ENCODE measurements around the gene FAM161A. TPM values are rescaled to one million over a fixed set of nuclear protein-coding genes. Genes with fewer than 3 reads are reported as not detected.
"Not testable (repeated sequence)": the region's sequence is repeated elsewhere in the genome, so short reads cannot be mapped to it uniquely, and the experiment has no call there.

FAM161A gene
- total RNA-seq, 1 donor from 2014 or later, result 2.0 TPM

DNA sequence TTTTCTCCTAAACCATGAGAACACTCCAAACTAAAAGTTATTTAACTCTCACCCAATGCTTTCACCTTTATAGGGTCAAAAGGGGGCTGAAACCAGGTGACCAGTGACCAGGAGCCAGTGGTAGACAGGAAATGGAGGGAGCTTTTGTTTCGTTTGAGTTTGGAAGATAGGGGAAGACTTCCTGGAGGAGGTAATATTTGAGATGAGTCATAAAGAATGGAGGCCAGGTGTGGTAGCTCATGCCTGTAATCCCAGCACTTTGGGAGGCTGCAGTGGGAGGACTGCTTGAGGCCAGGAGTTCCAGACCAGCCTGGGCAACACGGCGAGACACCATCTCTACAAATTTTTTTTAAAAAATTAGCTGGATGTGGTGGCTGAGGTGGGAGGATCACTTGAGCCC, 8.5 kb downstream of the FAM161A start:
- no peak for DNase-seq (ENCODE audit: low read depth, low spot score)

DNA sequence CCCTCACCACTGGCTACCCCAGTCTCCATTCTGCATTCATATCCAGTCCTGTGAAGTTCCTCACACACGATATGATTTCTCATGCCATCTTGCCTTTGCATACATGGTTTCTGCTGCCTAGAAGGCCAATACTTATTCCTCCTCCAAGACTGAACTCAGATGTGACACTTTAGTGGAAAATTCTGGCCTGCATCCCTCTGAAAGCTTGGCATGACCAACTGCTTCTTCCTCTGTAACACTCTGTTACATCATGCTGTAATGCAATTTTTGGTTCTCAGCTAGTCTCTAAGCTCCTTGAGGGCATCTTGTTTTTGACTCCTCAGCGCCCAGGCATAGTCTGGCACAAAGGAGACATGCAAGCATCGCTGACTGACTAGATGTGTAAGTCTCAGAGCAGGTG, 12.6 kb downstream of the FAM161A start:
- no peak for DNase-seq (ENCODE audit: low read depth, low spot score)

DNA sequence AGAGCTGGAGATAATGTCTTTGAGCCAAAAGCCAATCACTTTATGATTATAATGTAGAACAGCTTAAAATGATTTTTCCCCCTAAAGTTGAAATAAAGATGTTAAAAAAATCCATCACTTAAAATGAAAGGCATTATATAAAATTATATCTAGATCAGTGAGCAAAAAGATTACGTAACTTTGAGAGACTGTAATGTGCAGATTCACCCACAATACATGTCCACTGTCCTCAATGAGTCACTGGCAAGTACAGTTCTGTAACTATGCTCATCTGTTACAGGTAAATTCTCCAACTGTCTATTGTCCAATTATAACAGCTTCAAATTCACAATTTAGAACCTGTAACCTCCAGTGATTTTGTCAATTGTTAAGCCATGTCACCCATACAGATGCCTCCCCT, 19.0 kb downstream of the FAM161A start:
- DNase-seq (ENCODE audit: low read depth, low spot score), result no peak

DNA sequence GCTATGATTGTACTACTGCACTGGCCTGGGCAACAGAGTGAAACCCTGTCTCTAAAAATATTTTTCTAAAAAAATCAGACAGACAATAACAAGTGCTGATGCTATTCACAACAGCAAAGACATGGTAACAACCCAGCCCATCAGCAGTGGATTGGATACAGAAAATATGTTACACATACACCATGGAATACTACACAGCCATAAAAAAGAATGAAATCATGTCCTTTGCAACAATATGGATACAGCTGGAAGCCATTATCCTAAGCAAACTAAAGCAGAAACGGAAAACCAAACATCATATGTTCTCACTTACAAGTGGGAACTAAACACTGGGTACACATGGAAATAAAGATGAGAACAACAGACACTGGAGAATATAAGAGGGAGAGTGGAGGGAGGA, 19.9 kb downstream of the FAM161A start:
- DNase-seq (ENCODE audit: low read depth, low spot score), result no peak

DNA sequence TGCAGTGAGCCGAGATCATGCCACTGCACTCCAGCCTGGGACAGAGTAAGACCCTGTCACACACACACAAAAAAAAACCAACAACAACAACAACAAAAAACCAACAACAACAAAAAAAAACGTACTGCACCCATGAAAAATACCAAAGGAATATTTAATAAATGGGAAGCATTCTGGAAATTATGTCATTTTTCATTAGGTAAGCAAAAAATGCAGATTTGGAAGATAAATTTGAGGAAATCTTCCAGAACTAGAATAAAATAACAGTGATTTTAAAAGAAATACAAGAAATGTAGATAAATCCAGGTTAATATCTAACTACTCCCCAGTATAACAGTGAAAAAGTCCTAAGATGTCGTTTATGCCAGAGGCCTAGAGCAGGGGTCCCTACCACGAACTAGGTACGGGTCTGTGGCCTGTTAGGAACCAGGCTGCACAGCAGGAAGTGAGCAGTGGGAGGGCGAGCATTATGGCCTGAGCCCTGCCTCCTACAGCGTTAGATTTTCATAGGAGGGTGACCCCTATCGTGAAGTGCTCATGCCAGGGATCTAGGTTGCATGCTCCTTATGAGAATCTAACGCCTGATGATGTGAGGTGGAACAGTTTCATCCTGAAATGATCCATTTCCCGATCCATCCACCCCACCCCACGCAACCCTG, 21.5 kb downstream of the FAM161A start:
- DNase-seq (ENCODE audit: low read depth, low spot score), result no peak

DNA sequence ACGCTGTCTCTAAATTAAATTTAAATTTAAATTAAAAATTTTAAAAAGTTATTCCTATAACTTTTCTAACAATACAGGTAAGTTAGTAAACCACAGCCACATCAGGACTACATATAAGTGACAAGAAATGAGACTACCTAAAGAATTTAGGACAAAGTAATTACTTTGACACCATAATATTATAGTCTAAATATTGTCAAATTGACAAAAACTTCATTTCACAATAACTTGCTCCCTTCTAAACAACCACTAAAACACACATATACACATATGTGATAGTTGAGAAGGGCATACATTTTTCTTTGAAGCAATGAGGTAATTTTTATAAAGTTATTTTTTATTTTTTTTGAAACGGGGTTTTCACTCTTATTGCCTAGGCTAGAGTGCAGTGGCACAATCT, 31.6 kb downstream of the FAM161A start:
- no peak for DNase-seq (ENCODE audit: low read depth, low spot score)

DNA sequence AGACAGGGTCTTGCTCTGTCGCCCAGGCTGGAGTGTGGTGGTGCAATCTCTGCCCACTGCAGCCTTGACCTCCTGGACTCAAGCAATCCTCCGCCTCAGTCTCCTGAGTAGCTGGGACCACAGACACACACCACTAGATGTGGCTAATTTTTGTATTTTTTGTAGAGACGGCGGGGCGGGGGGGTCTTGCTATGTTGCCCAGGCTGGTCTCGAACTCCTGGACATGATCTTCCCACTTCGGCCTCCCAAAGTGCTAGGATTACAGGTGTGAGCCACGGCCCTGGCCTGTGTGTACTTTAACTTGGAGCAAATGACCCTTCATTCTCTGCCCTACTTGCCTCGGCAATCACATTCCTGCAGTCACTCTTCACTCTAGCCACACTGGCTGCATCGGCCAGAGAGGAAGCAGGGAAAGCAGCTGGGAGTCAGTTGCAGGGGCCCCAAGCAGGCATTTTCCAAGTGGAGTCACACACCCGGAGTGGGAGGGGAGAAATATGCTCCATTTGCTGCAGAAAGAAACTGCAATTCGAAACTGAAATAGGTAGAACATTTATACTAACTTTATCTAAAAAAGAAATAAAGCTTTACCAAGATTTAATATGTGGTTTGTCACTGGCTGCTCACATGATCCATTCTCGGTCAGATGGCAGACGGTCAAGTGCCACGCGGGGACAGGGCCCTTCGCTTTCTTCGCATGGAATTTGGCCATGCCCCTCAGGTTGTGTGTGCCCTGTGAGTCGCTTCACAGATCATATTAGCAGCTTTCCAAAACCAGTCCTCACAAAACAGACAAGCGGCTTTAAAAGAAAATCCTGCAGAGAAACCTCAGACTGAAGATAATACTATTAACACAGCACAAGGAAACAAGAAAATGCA, 37.1 kb downstream of the FAM161A start:
- no peak for DNase-seq (ENCODE audit: low read depth, low spot score)

DNA sequence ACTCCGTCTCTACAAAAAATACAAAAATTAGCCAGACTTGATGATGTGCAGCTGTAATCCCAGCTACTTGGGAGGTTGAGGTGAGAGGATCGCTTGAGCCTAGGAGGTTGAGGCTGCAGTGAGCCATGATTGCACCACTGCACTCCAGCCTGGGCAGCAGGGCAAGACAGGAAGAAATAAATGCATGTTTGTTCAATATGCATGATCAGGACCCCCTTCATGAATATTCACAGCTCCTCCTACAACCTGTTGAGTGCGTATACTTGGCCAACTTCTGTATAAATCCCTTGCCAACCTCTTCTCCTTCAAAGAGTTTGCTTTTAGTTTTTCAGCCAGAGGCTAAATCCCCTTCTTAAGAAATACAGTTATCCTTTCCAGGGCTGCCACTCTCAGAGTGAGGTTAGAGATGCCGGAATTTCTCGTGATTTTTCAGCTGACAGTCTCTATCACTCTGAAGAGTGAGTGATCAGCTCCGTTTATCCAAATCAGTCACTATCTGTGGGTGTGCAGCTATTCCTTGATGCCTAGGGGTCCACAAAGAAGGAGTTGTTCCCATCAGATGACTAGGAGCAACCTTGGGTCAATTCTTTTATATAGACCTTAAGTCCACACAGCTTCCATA, 39.2 kb downstream of the FAM161A start:
- DNase-seq (ENCODE audit: low read depth, low spot score), result no peak

DNA sequence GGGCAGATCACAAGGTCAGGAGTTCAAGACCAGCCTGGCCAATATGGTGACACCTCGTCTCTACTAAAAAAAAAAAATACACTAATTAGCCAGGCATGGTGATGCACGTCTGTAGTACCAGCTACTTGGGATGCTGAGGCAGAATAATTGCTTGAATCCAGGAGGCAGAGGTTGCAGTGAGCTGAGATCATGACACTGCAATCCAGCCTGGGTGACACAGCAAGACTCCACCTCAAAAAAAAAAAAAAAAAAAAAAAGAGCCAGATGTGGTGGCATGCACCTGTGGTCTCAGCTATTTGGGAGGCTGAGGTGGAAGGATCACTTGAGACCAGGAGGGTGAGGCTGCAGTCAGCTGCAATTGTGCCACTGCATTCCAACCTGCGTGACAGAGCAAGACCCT, 40.5 kb downstream of the FAM161A start:
- DNase-seq (ENCODE audit: low read depth, low spot score), result not testable (repeated sequence)

DNA sequence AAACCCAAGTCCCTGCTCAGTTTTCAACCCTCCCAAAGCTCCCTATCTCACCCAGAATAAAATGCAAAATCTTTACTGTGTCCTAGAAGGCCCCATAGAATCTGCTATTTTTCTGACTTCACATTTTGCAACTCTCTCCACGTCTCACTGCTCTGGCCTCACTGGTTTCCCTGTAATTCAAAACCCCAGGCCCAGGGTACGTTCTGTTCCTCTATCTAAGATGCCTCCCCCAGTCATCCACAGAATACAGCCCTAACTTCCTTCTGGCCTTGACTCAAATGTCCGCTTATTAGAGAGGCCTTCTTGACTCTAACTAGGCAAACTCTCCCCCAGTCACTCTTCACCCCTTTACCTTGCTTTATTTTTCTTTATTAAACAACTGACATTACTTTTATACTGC, 42.0 kb downstream of the FAM161A start:
- no peak for DNase-seq (ENCODE audit: low read depth, low spot score)

DNA sequence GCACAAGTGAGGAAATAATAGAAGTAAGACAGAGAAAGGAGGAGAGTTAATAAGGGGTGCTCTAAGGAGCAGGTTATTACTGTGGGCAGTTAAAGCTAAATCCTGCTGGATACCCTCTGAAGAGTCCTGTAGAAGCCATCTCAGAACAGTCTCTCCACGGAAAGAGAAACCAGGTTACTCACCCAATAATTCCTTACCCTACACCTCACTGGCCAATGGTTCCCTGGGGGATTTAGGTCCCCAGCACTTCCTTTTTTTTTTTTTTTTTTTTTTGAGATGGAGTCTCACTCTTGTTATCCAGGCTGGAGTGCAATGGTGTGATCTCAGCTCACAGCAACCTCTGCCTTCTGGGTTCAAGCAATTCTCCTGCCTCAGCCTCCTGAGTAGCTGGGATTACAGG, 43.7 kb downstream of the FAM161A start:
- DNase-seq (ENCODE audit: low read depth, low spot score), result not testable (repeated sequence)

DNA sequence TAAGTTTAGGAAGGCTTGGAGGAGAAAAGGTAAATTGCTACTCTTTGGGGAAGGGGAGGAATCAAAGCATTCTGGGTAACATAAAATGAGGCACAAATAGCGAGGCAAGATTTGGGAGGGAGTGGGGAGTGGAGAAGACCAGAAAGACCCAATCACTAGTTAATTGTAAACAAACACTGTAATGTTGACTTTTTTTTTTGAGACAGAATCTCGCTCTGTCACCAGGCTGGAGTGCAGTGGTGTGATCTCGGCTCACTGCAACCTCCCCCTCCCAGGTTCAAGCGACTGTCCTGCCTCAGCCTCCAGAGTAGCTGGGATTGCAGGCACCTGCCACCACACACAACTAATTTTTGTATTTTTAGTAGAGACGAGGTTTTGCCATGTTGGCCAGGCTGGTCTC, 45.2 kb downstream of the FAM161A start:
- DNase-seq (ENCODE audit: low read depth, low spot score), result not testable (repeated sequence)

DNA sequence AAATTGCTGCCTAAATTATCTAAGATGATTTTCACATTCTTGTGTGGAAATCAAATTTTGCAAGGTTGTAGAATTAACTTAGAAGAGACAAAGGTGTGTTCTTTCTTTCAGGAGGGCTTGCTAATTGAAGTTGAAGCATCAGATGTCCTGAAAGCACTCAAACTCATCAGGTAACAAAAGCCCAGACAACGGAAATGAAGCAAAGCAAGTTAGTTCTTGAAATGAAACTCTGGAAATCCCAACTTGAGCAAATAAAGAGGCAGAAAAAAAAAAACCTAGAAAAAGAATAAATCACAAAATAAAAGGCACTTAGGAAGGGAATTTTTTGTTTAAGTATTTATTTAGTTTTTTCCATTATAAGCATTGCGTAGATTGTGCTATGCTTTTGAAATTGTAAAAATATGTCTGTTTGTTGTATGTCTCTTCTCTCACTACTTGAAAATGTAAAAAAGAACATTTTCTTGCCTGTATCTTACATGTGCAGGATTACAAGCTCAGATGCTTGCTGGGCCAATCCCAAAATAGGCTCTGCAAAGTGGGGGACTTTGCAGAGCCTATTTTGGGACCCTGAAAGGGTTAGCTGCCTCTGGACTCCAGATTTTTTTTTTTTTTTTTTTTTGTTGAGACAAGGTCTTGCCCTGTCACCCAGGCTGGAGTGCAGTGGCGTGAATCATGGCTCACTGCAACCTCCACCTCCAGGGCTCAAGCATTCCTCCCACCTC, 46.7 kb downstream of the FAM161A start:
- no peak for DNase-seq (ENCODE audit: low read depth, low spot score)

DNA sequence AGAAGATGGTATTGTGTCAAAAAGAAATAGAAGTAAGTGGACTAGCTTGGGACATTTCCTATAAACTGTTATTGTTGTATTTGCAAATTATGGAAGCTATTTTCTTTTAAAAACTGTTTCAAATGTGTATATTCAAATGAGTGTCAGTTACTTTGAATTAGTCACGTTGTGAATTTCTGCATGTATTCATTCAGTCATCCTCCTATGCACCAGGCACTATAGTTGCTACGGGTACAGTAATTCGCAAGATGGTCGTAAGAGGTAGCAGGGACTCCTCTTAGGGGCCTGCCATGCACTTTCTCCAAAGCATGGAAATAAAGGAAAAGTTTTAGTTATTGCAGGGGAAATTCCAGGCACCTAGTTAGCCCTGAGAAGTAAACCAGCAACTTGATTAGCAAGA, 51.3 kb downstream of the FAM161A start:
- no peak for DNase-seq (ENCODE audit: low read depth, low spot score)

DNA sequence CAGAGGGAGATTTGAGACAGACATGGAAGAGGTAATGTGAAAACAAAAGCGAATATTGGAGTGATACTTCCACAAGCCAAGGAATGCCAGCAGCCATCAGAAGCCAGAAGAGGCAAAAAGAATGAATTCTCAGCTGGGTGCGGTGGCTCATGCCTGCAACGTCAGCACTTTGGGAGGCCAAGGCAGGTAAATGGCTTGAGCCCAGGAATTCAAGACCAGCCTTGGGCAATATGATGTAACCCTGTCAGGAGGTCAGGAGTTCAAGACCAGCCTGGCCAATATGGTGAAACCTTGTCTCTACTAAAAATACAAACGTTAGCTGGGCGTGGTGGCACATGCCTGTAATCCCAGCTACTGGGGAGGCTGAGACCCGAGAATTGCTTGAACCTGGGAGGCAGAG, 54.8 kb downstream of the FAM161A start:
- DNase-seq (ENCODE audit: low read depth, low spot score), result no peak

DNA sequence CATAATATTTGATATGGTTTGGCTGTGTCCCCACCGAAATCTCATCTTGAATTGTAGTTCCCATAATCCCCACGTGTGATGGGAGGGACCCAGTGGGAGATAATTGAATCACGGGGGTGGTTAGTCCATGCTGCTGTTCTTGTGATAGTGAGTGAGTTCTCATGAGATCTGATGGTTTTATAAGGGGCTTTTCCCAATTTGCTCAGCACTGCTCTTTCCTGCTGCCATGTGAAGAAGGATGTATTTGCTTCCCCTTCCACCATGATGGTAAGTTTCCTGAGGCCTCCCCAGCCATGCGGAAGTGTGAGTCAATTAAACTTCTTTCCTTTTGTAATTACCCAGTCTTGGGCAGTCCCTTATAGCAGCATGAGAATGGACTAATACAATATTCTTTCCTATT, 56.4 kb downstream of the FAM161A start:
- not testable (repeated sequence) for DNase-seq (ENCODE audit: low read depth, low spot score)

DNA sequence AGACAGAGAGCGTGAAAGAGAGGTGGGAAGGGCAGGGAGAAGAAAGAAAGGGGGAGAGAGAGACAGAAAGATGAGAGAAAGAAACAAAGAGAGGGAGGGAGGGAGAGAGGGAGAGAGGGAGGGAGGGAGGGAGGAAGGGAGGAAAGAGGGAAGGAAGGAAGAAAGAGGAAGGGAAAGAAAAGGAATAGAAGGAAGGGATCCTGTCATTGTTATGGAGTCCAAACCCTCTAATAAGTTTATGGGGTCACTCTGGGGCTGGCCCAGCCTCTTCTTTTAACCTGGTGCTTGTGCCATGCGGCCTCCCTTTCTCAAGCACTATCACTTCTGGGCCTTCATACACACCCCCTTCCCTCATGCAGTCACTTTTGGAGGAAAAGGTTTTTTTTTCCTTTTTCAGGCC, 58.5 kb downstream of the FAM161A start:
- no peak for DNase-seq (ENCODE audit: low read depth, low spot score)

DNA sequence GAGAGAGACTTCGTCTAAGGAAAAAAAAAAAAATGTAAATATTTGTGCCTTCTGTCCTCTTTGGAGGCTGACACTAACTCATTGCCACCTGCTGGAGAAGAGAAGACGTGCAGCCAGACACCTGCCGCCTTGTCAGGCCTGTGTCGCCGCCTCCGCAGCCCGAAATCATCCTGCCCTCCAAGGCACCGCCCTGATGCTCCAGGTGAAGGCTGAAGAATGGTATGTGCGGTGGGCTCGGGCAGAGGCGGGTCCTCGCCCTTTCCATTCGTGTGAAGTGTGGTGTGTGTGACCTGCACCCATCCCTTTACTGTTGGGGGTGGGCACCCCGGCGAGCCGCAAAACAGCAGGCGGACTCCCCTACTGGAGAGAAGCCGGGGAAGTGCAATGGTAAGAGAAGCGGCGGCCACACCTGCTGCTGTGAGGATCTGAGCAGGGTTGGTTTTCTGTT, 60.4 kb downstream of the FAM161A start:
- no peak for DNase-seq (ENCODE audit: low read depth, low spot score)

DNA sequence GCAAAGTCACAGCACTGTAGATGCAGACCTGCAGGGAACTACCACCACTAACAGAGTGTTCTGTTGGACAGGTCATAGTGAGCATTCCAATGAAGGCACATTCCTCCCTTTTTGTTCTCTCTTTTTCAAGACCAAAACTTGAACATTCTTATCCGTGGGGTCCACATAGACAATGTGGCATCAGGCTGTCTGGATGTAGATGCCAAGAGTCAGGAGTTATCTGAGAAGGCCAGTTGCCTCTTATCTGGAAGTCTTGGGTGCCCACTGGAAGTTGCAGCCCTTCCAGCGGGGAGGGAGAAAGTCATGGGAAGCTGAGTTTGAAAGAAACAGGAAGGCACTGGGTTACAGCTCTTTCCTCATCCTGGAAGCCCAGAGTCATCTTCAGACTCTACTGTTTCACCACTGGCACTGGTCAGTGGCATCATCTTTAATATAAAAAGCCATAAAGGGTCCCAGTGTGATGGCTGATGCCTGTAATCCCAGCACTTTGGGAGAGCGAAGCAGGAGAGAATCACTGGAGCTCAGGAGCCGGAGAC, 61.4 kb downstream of the FAM161A start:
- no peak for DNase-seq (ENCODE audit: low read depth, low spot score)

DNA sequence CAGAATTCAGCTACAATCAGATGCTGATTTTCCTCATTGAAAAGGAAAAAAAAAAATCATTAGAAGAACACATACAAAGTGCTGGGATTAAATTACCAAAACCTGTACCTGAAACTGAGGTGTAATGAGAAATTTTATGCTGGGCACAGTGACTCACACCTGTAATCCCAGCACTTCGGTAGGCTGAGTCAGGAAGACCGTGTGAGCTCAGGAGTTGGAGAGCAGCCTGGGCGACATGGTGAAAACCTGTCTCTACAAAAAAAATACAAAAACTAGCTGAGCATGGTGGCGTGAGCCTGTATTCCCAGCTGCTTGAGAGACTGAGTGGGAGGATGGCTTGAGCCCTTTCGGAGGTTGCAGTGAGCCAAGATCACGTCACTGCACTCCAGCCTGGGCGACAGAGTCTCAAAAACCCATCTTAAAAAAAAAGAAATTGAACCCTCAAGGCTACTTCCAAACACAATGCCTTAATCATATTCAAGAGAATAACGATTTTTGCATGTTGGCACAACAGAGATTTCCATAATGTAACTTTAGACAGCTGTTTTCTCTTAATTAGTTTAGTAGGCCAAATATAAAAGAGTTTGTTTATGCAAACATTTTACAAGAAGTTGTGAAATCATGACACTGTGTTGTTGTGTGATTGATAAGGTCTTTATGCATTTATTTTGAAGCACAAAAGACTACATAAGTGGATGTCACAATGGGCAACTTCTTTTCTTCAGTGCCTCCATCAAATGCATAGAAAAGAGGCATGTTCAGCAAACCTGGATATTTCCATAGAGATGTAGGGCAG, 63.9 kb downstream of the FAM161A start:
- DNase-seq (ENCODE audit: low read depth, low spot score), result no peak
